Measurements from ENCODE around the gene NRIP3. TPM values are rescaled to one million over a fixed set of nuclear protein-coding genes. Genes with fewer than 3 reads are reported as not detected.

The NRIP3 gene
- total and polyA plus RNA-seq, 9 of the 15 experiments (the other 6 are each of a cell fraction or from before 2014, with no cell fraction given): 4.4 to 18.7 (median 11.6) TPM

DNA sequence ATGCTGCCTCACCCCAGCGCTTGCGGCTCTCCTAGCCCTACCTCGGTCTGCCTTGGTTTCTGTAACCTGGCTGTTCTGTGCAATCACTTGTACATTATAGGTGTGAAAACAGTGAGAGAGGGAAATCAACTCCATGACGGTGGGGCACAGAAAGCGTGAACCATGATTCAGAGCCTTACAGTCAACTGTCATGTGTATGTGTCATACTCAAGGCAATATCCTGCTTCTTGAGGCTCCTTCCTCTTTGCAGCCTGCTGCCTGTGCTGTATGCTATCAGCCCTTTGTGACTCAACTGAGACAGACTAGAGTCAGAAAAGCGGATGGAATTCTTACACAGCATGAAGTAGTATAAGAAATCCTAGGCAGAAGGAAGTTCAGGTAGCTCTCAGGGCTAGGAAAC is 2.1 kb downstream of the NRIP3 start (continued):
- peak; percentile 76 for TF ChIP-seq JUND (IDR thresholded peaks at IDR 0.05; ENCODE audit: borderline replicate concordance, low read depth, low read length)
- TF ChIP-seq JUND (tag; IDR thresholded peaks at IDR 0.05; ENCODE audit: borderline replicate concordance, low read depth, low read length): peak; percentile 67; the same call in 2 of the 3 replicates
- TF ChIP-seq USF1 (CRISPR knock-in tag; IDR thresholded peaks at IDR 0.05): no peak
- TF ChIP-seq ATF7 (IDR thresholded peaks at IDR 0.05): peak; percentile 17; the same call in 1 of the 2 replicates
- 0 out of 2 replicates have a peak, but pooled peaks have one; percentile 19 for TF ChIP-seq BHLHE40 (IDR thresholded peaks at IDR 0.05; ENCODE audit: low read length)
- TF ChIP-seq ZNF143 (CRISPR knock-in tag; IDR thresholded peaks at IDR 0.05): no peak
- TF ChIP-seq TCF3 (CRISPR knock-in tag; IDR thresholded peaks at IDR 0.05): peak; percentile 20; the same call in 1 of the 2 replicates
- no peak for TF ChIP-seq HMG20A (CRISPR knock-in tag; conservative IDR thresholded peaks at IDR 0.05)
- TF ChIP-seq CCNT2 (IDR thresholded peaks at IDR 0.05; ENCODE audit: borderline replicate concordance, extremely low read depth, insufficient read length, low read depth, low read length): no peak
- TF ChIP-seq ZNF583 (CRISPR knock-in tag; IDR thresholded peaks at IDR 0.05): no peak
- TF ChIP-seq BMI1 (IDR thresholded peaks at IDR 0.05; ENCODE audit: low read length): no peak
- TF ChIP-seq RBBP5 (IDR thresholded peaks at IDR 0.05; ENCODE audit: borderline replicate concordance, insufficient read depth, low read length, poor library complexity, severe bottlenecking): peak; percentile 42
- TF ChIP-seq, protein P1, sequence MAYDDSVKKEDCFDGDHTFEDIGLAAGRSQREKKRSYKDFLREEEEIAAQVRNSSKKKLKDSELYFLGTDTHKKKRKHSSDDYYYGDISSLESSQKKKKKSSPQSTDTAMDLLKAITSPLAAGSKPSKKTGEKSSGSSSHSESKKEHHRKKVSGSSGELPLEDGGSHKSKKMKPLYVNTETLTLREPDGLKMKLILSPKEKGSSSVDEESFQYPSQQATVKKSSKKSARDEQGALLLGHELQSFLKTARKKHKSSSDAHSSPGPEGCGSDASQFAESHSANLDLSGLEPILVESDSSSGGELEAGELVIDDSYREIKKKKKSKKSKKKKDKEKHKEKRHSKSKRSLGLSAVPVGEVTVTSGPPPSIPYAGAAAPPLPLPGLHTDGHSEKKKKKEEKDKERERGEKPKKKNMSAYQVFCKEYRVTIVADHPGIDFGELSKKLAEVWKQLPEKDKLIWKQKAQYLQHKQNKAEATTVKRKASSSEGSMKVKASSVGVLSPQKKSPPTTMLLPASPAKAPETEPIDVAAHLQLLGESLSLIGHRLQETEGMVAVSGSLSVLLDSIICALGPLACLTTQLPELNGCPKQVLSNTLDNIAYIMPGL (CRISPR knock-in tag; IDR thresholded peaks at IDR 0.05): no peak
- no peak for TF ChIP-seq PHTF2 (CRISPR knock-in tag; IDR thresholded peaks at IDR 0.05)
- no peak for TF ChIP-seq ATF1 (CRISPR knock-in tag; IDR thresholded peaks at IDR 0.05)
- peak; percentile 29; the same call in 1 of the 2 replicates for TF ChIP-seq ATF1 (tag; IDR thresholded peaks at IDR 0.05)
- no peak for TF ChIP-seq STAT5A (IDR thresholded peaks at IDR 0.05; ENCODE audit: borderline replicate concordance, low read length)
- no peak for TF ChIP-seq NR2C2 (CRISPR knock-in tag; IDR thresholded peaks at IDR 0.05)
- TF ChIP-seq NR2C2 (tag; IDR thresholded peaks at IDR 0.05): 0 out of 2 replicates have a peak, but pooled peaks have one; percentile 16
- TF ChIP-seq ZFP36 (IDR thresholded peaks at IDR 0.05; ENCODE audit: low read depth, low read length, partially characterized antibody): no peak
- no peak for TF ChIP-seq MTA1 (IDR thresholded peaks at IDR 0.05; ENCODE audit: borderline replicate concordance)
- no peak for TF ChIP-seq ILF3 (IDR thresholded peaks at IDR 0.05; ENCODE audit: borderline replicate concordance)
- no peak for TF ChIP-seq CAMTA2 (CRISPR knock-in tag; conservative IDR thresholded peaks at IDR 0.05)
- no peak for TF ChIP-seq TAF1 (IDR thresholded peaks at IDR 0.05; ENCODE audit: control insufficient read depth, extremely low read depth, insufficient read depth, low read length, severe bottlenecking)
- no peak for TF ChIP-seq SAP30 (IDR thresholded peaks at IDR 0.05; ENCODE audit: borderline replicate concordance, insufficient read depth, low read depth, low read length, poor library complexity, severe bottlenecking)
- TF ChIP-seq ZNF212 (CRISPR knock-in tag; IDR thresholded peaks at IDR 0.05): no peak
- no peak for TF ChIP-seq SRSF3 (IDR thresholded peaks at IDR 0.05; ENCODE audit: insufficient read depth, low read length)
- TF ChIP-seq HNRNPH1 (optimal IDR thresholded peaks at IDR 0.05; ENCODE audit: low read depth, low read length): no peak

Data from K562 (cell line).